NB4 (cell line): ENCODE measurements around the gene RAD51B.

Experiments used
- CTCF ChIP-seq: IDR thresholded peaks from one replicate; pipeline ENCODE4 v1.5.1; 2012; ENCODE audit warnings: low read depth, low read length
- MYC ChIP-seq: IDR thresholded peaks from 2 replicates; pipeline ENCODE4 v1.6.1; 2011; ENCODE audit warnings: low read depth, low read length
- POLR2A ChIP-seq: IDR thresholded peaks from 2 replicates; pipeline ENCODE4 v1.6.1; 2011; ENCODE audit warnings: mild to moderate bottlenecking; ENCODE audit not compliant: insufficient read length; ENCODE audit errors: extremely low read depth

GRCh38 chr14:68723808-68724268 lies 904.3 kb downstream of the RAD51B start:
- TF ChIP-seq CTCF (no peak), POLR2A (no peak), MYC (no peak)
